HFFc6 (cell line): ENCODE measurements around the gene LHFPL3. TPM values are rescaled to one million over a fixed set of nuclear protein-coding genes. Genes with fewer than 3 reads are reported as not detected.

Experiments
- DNase-seq: peaks from one replicate; pipeline ENCODE4 v3.0.0-alpha.2; 2018
- H3K27ac Mint-ChIP-seq: 2 replicates; pipeline ENCODE4 v1.8.0; 2020; ENCODE audit warnings: mild to moderate bottlenecking, mixed read lengths
- H3K27me3 Mint-ChIP-seq: 2 replicates; pipeline ENCODE4 v1.8.0; 2021; ENCODE audit warnings: mild to moderate bottlenecking, moderate library complexity, mixed read lengths; ENCODE audit not compliant: insufficient read depth
- H3K36me3 Mint-ChIP-seq: 2 replicates; pipeline ENCODE4 v1.8.0; 2021; ENCODE audit warnings: low read depth, mixed read lengths
- H3K4me1 Mint-ChIP-seq: 2 replicates; pipeline ENCODE4 v1.8.0; 2020; ENCODE audit warnings: low read depth, mixed read lengths
- H3K4me3 Mint-ChIP-seq: 2 replicates; pipeline ENCODE4 v1.8.0; 2020; ENCODE audit warnings: mild to moderate bottlenecking, moderate library complexity, mixed read lengths
- H3K9me3 Mint-ChIP-seq: 2 replicates; pipeline ENCODE4 v1.8.0; 2020; ENCODE audit warnings: mild to moderate bottlenecking, mixed read lengths
- total RNA-seq, 6 experiments: library from RNA; stranded (reverse); fragmentation: NEBNext Ultra II Directional; extraction: Animal tissue kit (Norgen Biotek cat#: 25700); gene quantifications; 2 replicates in 1 of 6; 3 replicates in 5 of 6; pipeline ENCODE4 v1.2.3, GENCODE V29; 2021
- TF ChIP-seq, protein P1 (sequence below): fragments of 200-600 bp; sonication (generic); IDR thresholded peaks from 2 replicates; pipeline ENCODE4 v1.5.0; 2021; ENCODE audit warnings: antibody characterized with exemption, mild to moderate bottlenecking

Gene LHFPL3
- total RNA-seq, 6 experiments from 2014 or later: not detected

GRCh38 chr7:104803931-104804330 lies 475.5 kb downstream of the LHFPL3 start:
- TF ChIP-seq, protein P1, sequence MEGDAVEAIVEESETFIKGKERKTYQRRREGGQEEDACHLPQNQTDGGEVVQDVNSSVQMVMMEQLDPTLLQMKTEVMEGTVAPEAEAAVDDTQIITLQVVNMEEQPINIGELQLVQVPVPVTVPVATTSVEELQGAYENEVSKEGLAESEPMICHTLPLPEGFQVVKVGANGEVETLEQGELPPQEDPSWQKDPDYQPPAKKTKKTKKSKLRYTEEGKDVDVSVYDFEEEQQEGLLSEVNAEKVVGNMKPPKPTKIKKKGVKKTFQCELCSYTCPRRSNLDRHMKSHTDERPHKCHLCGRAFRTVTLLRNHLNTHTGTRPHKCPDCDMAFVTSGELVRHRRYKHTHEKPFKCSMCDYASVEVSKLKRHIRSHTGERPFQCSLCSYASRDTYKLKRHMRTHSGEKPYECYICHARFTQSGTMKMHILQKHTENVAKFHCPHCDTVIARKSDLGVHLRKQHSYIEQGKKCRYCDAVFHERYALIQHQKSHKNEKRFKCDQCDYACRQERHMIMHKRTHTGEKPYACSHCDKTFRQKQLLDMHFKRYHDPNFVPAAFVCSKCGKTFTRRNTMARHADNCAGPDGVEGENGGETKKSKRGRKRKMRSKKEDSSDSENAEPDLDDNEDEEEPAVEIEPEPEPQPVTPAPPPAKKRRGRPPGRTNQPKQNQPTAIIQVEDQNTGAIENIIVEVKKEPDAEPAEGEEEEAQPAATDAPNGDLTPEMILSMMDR: no peak
- peaks cover 5% of the 10 kb centered on the region for H3K27me3 Mint-ChIP-seq

GRCh38 chr7:104804696-104805095 lies 476.3 kb downstream of the LHFPL3 start:
- Mint-ChIP-seq H3K4me3 (no peak overlapping the region), H3K4me1 (no peaks in the 10 kb centered on the region), H3K27ac (no peak overlapping the region), H3K9me3 (no peaks in the 10 kb centered on the region), H3K36me3 (no peaks in the 10 kb centered on the region), H3K27me3 (peaks cover 5% of the 10 kb centered on the region)
- no peak for DNase-seq
- TF ChIP-seq, protein P1: no peak

More at GRCh38 chr7:104803931-104804330, 475.5 kb downstream of the LHFPL3 start:
- Mint-ChIP-seq H3K9me3 (no peaks in the 10 kb centered on the region), H3K36me3 (no peaks in the 10 kb centered on the region), H3K4me1 (no peaks in the 10 kb centered on the region), H3K4me3 (no peak overlapping the region), H3K27ac (no peak overlapping the region)
- DNase-seq: no peak

- no peak overlapping the region for H3K27ac Mint-ChIP-seq
- no peak for DNase-seq
- H3K4me1 Mint-ChIP-seq: no peaks in the 10 kb centered on the region
- no peaks in the 10 kb centered on the region for H3K36me3 Mint-ChIP-seq
- H3K27me3 Mint-ChIP-seq: peaks cover 5% of the 10 kb centered on the region
- H3K4me3 Mint-ChIP-seq: no peak overlapping the region
- H3K9me3 Mint-ChIP-seq: no peaks in the 10 kb centered on the region
- TF ChIP-seq, protein P1: no peak
Measured at GRCh38 chr7:104805449-104806317, 477.3 kb downstream of the LHFPL3 start.

DNA sequence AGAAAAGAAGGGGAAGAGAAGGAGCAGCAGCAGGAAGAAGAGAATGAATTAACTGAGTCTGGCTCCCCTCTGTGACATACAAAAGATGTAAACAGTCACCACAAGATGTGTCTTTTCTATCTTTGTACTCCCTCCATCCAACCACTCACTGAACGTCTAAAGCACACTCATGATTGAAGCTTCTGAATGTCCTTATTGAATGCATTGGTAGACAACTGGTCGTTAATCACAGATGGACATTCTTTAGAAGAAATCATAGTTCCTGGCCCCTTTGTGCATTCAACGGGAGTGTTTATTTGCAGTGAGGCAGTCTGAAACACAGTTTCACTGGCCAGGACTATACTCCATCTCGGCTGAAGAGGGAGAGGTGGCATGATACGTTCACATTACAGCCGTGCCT lies 479.3 kb downstream of the LHFPL3 start:
- peaks cover 3% of the 10 kb centered on the region for H3K27me3 Mint-ChIP-seq

DNA sequence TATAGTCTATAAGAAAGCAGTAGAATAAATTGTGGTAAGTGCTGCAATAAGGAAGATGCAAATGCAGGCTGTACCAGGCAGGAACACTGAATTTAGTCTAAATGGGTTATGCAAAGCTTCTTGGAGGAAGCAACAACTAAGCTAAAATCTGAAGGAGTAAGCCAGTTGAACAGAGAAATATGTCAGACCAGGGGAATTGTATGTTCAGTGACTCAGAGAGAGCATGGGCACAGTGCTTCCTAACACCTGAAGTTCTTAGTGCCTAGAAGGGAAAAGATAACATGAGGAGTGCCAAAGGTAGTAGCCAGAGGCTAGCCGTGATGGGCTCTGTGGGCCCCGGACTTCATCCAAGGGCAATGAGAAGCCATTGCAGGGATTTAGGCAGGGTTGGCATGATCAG lies 481.5 kb downstream of the LHFPL3 start:
- peaks cover 2% of the 10 kb centered on the region for H3K27me3 Mint-ChIP-seq
- H3K36me3 Mint-ChIP-seq: no peaks in the 10 kb centered on the region
- no peak overlapping the region for H3K4me3 Mint-ChIP-seq
- H3K27ac Mint-ChIP-seq: no peak overlapping the region
- H3K4me1 Mint-ChIP-seq: no peaks in the 10 kb centered on the region
- H3K9me3 Mint-ChIP-seq: no peaks in the 10 kb centered on the region
- DNase-seq: no peak
- TF ChIP-seq, protein P1: no peak

More for the DNA sequence above, 479.3 kb downstream of the LHFPL3 start:
- Mint-ChIP-seq H3K4me3 (no peak overlapping the region), H3K27ac (no peak overlapping the region), H3K9me3 (no peaks in the 10 kb centered on the region), H3K36me3 (no peaks in the 10 kb centered on the region), H3K4me1 (no peaks in the 10 kb centered on the region)
- TF ChIP-seq, protein P1: no peak
- DNase-seq: no peak
